GM12874 (cell line): ENCODE measurements around the gene BCL11B.

Experiments used
- TF ChIP-seq, protein P1 (sequence below): IDR thresholded peaks from 2 replicates; pipeline ENCODE4 v1.5.1; 2011; ENCODE audit warnings: low read depth, mild to moderate bottlenecking, control low read depth, low read length, moderate library complexity; ENCODE audit not compliant: insufficient read depth

BCL11B gene

DNA sequence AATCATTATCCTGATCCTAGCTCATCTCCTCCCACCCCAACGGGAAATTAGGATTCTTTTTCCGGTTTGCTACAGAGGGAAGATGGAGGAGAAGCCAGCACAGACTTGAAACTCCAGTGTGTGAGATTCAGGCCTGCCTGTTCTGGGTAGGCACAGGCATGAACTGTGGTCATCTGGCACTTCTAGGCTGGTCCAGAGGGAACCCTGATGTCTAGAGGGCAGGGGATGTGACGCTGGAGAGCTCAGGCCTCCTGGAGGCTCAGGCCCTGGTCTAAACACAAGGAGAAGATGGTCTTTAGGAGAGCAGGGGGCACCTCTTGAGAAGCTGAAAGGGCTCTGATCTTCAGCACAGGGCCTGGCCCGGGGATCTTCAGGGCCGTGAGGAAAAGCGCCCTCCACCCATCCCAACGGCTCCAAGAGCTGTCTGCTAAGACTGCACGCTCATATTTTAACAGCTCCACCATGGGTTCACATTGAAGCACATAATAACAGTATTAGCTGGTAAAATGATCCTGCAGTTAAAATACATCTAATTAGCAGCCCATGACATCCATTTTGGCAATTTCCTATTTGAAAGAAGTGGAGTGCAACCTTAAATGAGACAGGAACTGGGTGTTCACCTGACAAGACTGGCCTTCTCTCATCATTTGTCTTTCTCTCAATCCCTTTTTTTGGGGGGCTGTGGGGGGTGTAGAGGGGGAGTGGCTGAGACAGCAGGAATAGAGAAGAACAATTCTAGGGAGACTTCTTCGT lies 35.4 kb downstream of the BCL11B start:
- TF ChIP-seq, protein P1, sequence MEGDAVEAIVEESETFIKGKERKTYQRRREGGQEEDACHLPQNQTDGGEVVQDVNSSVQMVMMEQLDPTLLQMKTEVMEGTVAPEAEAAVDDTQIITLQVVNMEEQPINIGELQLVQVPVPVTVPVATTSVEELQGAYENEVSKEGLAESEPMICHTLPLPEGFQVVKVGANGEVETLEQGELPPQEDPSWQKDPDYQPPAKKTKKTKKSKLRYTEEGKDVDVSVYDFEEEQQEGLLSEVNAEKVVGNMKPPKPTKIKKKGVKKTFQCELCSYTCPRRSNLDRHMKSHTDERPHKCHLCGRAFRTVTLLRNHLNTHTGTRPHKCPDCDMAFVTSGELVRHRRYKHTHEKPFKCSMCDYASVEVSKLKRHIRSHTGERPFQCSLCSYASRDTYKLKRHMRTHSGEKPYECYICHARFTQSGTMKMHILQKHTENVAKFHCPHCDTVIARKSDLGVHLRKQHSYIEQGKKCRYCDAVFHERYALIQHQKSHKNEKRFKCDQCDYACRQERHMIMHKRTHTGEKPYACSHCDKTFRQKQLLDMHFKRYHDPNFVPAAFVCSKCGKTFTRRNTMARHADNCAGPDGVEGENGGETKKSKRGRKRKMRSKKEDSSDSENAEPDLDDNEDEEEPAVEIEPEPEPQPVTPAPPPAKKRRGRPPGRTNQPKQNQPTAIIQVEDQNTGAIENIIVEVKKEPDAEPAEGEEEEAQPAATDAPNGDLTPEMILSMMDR = no peak

- TF ChIP-seq, protein P1 = no peak
These were observed 36.2 kb downstream of the BCL11B start for GRCh38 chr14:99235582-99236320.

- TF ChIP-seq, protein P1 = no peak
These were observed 36.9 kb downstream of the BCL11B start for GRCh38 chr14:99234961-99235571.

GRCh38 chr14:99234355-99234754 lies 37.6 kb downstream of the BCL11B start:
- TF ChIP-seq, protein P1 = no peak

DNA sequence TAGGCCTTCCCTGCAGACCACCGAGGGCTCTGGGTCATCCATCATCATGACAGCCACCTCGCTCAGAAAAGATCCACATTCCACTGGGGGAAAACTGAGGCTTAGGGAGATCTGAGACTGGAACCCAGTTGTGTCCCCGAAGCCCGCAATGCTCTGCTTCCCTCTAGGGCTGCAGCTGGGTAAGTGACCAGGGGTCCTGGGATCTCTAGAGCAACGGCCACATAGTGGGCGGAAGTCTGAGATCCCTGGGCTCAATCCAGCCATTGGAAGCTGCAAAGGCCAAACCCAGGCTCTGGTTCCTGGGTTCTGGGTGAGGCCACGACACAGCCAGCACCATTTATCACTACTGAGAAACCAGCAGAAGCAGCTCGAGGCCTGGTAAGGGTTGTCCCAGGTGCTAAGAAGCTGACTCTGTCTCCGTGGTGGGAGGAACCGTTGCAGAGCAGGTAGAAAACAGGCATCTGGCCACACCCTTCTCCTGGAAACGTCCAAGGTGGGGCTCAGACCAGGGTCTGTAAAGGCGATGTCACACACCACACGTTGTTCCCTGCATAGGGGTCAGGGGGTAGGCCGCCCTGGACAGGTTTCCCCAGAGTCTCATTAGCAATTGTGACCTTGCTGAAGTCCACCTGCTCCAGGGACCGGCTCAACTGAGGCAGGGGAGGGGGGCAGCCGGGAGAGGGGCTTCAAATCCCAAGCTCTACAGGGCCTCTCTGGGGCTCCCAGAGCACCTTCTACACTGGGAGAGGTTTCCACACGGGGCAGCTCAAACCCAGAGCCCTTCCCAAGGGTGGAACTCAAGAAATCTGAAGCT lies 38.6 kb downstream of the BCL11B start:
- TF ChIP-seq, protein P1 = no peak

DNA sequence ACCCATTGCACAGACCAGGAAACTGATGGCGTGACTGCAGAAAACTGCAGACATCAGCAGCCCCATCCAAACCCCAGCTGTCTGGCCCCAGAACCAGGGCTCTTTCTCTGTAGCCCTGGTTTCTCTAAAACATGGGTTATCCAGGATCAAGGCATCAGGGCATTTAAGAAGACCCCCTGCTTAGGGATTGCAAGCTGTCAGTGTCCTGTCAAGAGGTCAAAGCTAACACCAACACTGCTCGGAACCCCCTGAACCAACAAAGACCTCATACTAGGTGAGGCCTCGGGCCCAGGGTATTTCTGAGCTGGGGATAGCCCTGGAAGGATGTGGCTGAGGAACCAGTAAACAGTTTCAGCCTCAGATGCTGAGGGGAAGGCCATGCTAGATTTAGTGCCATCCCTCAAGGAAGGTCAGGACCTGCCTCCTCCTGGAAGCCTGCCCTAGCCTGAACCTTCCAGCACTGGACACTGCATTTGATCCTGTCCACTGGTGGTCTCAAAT lies 39.2 kb downstream of the BCL11B start:
- TF ChIP-seq, protein P1 = no peak
